Stimulated activated CD8-positive, alpha-beta memory T cell treated with anti-CD3 and anti-CD28 coated beads, Interleukin-7, amount 100 ng/mL, for 1 hour (primary cell): Measurements from ENCODE around the gene PLPP3.

Experiments used
- DNase-seq, 2 donors: peaks; one replicate each; pipeline ENCODE4 v3.0.0-alpha.2; 2020; ENCODE audit warnings: low read depth in 2 of 2

The PLPP3 gene

DNA sequence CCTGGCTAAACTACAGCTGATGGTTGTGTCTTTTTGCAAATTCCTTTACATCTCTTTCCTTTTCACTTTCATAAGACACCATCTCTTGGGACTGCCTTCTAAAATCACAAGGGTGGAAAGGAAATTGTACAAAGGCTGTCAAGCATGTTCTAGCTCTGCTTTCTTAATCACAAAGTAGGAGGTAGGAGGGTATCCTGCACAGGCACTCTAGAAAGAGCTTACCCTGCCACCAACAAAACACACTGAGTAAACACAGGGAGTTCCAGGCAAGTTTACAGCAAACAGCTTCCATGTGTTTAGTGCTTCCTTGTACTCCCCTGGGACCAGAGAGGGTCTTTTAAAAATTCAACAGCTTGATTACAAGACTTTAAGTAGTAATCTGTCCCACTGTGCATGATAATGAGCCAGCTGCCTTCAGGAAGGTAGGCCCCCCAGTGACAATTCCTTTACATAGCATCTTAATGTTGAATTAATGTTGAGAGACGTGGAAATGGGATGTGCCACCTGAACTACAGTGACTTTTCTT lies 2.4 kb downstream of the PLPP3 start:
- DNase-seq = no peak

DNA sequence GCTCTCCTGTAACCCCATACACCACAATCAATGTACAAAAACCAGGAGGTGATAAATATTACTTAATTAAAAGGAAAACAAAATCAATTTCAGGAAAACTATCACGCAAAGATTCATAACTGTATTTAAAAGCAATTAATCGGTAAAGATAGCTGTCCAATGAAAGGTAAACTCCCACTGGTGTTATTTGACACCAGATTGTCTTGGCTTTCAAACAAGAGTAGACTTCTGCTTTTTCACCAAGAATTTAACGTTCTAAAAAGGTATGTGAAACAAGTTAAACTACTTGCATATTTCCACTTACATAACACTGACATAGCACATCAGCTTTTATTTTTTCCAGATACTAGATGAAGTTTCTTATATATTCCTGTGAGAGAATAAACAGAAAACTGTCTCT lies 3.5 kb downstream of the PLPP3 start:
- no peak for DNase-seq

DNA sequence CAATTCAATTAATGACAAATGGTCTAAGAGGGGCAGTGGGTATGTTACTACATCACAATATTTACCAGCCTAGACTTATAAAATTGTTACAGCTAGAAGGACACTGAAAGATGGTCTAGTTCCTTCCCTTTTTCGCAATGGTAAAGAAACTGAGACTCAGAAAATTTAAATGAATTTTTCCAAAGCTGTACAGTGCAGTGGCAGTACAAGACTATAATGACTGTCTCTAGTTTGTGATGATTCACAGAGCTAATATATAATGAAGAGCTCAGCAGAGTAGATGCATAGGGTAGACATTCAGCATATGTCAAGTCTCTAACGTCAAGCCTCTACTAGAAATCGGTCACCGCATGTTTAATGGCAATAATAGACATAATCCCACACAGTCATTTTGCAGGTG lies 4.6 kb downstream of the PLPP3 start:
- DNase-seq = no peak

DNA sequence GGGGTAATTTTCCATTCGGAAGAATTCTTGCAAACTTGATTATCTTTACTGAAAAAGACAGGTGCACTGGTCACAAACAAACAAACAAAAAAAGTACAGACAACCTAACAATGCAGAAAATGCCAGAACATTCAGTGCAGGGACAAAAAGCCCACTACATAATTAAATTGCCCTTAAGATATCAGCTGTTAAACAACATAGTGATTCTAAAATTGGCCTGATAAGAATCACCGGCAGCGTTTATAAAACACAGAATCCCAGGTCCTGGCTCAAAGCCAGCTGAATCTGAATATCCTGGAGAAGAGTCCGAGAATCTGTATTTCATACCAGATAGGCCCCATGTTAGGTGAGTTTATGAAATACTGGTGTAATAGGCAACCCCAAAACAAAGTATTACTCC lies 6.1 kb downstream of the PLPP3 start:
- DNase-seq = no peak

DNA sequence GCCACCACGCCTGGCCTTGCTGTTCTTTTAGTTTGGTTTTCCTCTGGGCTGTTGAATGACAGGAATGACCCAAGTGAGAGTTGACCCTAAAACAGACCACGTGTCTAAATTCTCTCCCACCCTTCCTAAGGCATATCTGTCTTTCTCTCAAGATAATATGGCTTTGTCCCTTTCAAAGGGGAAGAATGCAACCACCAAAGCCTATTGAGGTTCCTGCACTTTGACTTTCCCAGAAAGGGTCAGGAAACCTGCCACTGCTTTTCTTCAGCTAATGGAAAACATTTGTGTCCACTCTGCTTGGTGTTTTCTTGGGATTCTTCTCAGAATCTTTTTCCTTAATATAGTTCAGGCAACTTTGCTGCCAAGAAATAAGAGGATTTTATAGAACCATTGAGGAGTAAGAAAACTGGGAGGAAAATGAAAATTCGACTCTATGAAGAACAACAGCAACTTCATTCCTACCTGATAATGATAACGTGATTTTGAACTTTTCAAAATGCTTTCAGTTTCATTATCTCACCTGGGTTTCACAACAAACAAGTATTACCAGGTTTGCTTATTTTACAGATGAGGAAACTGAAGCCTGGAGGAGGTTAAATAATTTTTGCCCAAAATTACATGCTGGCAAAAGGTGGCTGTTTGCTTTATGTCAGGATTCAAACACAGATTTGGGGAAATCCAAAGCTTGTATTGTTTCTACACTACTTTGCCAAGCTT lies 6.9 kb downstream of the PLPP3 start:
- DNase-seq = no peak

DNA sequence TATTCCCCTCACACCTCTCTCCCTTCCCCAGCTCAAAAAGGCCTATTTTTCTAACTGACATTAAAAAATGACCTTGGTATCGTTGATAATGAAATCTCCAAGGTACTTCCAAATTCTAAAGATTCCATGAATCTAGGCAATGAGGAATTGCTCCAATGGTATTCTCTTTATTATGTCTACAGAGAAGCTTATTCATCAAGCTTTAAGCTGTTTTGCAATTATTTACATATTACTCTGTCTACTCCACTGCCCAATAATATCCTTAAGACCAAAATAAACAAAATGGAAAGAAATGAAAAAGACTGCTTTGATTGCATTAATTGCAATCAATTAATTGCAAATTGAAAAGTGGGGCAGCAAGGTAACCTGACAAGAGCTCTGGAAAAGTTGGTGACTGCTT lies 7.9 kb downstream of the PLPP3 start:
- no peak for DNase-seq

DNA sequence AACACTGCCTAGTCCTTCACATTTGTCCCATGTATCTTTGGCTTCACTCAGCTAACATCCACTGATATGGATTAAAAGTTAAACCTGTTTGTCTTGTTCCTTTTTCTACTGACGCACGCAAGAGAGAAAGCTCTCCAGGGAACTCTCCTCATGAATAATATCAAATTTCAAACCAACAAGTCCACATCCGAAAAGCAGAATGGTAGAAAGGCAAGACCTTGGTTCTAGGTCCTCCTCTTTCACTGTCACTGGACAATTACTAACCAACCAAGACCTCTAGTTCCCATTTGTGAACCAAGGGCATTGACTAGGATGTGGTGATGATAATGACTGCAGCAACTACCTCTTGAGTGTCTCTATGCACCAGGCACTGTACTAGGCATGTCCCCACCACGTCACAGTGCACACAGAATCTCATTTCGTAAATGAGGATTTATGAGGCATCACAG lies 8.4 kb downstream of the PLPP3 start:
- no peak for DNase-seq

DNA sequence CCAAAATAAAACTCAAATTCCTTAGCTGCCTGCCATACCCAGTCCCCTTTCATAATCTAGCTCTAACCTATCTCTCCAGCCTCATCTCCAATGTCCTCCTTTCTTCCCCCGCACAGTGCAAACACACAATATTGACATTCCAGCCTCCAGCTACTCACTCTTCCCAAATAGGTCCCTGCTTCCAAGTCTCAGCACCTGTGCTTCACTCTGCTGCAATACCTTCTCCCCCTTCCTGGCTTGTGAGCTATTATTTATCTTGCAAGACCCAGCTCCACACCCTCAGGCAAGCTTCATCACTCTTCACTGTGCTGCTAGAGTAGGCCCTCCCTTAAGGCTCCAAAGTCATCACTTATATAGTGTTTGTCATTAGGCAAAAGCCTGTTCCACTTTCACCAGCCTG lies 9.7 kb downstream of the PLPP3 start:
- no peak for DNase-seq

DNA sequence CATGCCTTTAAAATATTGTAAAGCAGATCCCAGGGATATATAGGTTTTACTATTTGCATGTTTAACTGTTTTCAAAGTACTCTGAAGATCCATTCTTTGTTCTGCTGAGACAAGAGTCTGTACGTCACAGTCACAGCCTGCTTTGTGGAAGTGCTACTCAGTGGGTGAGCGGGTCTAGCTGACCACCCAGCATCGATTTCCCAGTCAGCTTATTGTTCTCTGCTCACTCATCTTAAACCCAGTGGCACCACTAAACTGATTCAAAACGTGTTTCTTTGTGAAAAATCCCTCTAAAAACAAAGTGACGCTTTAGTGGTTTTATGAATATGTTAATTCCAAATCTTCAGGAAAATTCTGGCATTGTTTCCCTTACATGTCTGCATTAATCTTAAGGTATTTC lies 12.4 kb downstream of the PLPP3 start:
- no peak for DNase-seq

DNA sequence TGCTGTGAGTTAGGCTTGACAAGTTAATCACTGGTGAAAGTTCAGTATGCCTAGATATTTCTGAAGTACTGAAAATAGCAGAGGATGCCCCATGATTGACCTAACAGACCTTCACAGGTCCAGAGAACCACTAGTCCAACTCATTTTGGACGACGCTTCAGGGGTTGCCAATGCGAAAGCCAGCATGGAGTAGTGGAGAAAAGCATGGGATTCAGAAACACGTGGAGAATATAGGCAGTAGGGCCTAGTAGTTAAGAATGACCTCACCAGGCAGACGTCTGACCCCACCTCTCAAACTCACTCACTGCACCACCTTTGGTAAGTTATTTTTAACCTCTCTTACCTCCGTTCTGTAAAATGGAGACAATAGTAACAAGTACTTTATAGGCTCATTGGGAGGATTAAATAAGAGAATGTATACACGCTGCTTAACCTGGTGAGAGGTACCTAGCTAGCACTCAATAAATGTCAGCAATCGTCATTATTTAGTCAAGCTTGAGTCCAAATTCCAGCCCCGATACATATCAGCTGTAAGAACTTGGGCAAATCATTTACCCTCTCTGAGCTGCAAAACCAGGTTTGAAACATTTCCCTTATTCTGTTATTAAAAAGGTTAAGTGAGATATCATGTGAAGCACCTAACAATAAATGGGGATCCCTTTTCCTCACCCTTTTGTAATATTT lies 13.2 kb downstream of the PLPP3 start:
- DNase-seq = no peak

DNA sequence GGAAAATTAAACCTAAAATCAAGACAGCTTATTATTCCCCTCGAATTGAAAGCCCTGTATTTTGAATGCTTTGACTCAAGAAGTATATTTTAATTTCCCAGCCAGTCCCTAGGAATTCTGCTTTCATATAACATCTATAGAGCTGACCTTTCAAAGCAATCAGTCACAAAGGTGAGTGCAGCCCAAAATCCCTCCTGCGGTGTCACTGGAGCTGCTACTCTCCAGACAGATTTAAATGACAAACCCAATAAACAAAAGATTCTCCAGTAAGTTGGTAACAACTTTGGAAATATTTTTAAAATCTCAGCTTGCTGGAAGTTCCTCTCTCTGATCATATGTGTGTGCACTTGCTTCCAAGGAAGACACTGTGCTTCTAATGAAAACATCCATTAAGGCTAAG lies 14.7 kb downstream of the PLPP3 start:
- DNase-seq = no peak

DNA sequence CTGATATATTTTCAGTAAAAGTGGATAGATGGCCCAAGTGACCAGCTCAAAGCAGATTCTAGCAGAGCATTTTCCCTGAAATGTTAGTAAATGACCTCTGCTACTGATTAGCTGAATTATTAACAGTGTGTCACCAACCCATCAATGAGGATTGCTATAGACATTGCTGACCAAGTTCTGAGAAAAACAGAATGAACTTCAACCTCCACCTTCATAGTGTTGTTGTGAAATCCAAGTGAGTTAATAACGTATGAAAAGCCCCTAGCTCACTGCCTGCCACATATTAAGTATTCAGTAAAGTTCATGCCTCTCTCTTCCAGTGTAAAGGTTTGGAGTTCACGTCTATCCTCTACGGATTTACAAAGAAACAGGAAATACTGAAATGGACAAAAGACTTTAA lies 15.8 kb downstream of the PLPP3 start:
- no peak for DNase-seq

DNA sequence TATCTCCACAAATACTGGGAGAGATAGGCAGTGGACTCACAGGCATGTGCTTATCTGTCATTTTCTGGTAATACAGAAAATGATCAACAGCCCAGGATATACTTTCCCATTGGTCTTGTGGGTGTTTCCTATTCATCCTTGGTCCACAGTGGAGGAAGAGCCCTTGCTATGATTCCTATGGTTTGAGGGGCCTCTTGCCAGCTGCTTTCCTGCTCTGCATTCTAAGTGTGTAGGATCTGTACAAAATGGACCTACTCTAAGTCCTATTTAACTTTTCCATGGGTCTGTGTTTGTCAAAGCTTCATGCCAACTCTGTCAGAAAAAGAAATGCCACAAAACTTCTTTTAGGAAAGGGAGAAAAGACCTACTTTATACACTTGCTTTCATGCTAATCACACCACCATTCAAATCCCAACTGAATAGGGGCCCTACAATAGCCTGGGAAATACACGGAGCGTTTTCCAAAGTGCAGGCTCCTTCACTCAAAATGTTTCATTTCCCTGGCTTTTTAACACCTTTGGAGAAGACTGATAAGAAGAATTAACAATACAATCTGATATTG lies 16.4 kb downstream of the PLPP3 start:
- DNase-seq = no peak

DNA sequence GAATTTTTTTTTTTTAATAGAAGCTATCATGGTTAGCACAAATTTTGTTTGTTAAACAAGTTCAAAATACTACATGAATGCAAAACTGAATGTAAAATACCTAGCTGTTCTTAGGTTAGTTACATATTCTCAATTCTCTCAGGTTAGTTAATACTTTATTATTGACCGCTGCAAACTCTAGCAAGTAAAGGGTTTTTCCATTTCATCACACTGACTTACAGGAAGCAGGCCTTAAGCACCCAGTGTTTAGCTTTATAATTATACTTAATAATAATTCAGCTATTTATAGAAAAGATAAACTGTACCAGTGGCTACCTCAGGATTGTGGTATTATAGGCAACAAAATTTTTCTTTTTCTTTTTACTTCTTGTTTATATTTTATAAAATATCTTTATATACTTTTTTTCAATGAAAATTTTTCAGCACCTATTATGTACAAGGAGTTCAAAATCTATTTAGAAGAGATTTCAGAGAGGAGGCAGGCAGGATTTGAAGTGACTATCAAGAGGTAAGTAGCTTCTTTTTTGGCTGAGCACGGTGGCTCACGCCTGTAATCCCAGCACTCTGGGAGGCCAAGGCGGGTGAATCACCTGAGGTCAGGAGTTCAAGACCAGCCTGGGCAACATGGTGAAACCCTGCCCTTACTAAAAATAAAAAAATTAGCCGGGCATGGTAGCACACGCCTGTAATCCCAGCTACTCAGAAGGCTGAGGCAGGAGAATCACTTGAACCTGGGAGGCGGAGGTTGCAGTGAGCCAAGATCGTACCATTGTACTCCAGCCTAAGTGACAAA lies 17.9 kb downstream of the PLPP3 start:
- no peak for DNase-seq

DNA sequence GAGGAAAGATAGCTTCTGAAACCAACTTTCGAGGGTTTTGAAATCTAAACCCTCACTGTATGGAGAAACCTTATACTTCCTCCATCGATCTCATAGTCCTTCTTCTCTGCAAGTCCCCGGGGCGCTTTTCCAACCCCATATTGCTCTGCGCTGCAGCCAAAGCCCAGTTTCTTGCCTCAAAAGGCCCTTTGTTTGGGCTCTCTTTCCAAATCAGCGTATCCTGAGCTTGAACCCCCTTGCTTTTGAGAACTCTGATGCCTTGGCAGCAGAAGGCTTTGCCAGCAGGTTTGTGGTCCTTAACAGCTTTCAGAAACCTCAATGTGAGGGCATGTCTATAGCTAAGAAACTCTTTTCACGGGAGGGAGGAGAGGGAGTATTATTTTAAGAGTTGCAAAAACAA lies 21.6 kb downstream of the PLPP3 start:
- DNase-seq = no peak

DNA sequence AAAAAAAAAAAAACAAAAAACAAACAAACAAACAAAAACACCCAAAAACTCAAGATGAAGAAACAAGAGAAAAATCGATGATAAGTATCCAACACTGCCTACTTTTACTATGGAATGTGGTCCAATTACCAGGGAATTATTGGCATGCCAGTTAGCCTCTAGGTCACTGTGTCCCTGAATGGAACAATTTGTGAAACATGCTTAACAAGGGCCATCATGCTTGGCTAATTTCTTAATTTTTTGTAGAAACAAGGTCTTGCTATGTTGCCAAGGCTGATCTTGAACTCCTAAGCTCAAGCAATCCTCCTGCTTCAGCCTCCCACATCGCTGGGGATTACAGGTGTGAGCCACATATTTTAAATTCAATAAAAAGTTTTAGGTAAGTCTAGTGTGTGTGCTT lies 23.9 kb downstream of the PLPP3 start:
- DNase-seq = no peak

DNA sequence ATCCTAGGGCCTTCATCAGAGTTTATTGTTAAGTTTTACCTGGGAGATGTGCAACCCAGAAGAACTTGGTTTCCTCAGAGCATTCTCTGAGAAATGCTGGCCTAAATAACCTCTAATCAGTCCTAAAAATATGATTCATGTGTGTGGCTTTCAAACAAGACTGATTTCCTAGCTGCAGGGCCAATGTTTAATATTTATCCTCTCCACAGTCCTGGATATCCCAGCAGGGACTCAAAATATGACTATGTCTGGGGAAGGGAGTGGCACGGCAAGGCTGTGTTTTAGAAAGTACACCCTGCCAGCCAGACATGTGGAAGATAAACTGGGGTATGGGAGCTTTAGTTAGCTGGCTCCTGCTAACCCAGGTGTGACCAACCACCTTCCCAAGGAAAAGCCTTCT lies 26.3 kb downstream of the PLPP3 start:
- no peak for DNase-seq

DNA sequence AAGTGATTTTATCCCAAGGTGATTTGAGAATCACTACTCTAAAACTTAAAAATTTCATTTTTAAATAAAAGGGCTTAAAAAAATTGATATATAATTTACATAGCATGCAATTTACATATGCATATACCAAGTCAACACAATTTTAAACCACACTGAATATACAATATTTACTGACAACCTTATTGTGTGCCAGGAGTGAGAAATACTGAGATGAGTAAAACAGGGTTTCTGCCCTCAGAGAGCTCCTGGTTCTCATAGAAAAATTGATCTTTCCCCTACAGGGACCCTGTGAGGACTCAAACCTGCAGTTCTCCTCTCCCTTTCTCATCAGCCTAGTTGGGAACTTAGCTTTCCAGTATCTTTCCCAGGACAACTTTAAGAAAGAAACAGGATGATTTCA lies 27.0 kb downstream of the PLPP3 start:
- no peak for DNase-seq

DNA sequence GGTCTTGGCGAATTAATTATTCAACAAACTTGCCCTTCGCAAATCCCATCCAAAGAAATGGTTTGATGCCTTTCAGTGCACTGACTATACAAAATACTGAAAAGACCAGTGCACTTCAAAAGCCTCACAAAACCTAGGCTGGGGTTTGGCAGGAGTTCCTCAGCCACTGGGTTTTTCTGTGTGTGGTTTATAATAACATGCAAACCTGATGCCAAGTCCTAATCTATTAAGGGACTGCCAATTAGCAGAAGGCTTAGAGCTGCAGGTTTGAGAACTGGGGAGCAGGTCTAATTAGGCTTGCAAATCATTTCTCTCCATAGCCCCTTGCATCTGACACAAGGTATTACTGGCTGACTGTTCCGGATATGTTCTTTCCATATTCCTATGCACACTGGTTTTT lies 27.7 kb downstream of the PLPP3 start:
- no peak for DNase-seq

DNA sequence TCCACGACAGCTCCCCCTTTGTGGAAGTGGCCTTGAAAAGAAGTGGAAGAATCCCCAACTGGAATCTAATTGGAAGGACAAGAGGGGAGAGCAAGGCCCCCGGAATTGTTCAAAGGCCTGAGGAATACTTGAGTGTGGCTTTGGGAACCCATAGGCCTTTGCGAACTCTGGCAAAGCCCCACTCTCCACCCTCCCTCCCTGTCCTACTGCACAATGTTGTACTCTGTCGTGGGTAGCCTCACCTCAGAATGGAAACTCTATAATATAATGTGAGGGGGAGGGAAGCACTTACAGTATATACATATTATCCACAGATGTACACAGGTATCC lies 28.5 kb downstream of the PLPP3 start:
- DNase-seq = no peak

DNA sequence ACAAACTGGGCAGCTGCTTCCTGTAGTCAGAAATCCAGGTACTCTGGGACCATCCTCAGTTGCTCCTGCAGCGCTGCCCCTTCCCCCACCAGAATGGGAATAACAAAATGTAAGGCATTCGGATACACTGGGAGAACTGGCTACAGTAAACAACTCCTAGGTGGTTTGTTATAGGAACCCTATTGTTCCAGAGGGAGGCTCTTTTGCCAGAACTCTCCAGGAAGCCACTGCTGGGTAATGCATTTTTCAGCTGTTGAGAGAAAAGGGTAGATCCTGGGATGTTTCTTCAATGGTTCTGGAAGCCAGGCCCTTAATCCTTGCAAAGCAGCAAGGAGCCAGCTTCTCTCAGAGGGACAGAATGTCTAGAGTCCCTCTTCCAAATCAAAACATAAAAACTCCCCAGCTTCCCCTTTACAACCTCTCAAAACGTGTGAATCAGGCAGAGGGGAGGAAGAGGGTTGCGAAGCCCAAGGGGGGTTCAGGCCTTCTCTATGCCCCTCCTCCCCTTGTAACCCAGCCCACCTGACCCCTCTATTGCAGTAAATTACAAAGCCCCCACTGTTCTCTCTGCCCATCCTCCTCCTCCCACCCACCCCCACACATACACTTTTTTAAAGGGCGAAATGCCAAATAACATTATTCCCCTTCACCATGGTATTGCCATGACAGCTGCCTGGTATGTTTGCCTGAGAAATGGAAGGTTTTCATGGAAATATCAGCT lies 29.1 kb downstream of the PLPP3 start:
- DNase-seq = no peak

DNA sequence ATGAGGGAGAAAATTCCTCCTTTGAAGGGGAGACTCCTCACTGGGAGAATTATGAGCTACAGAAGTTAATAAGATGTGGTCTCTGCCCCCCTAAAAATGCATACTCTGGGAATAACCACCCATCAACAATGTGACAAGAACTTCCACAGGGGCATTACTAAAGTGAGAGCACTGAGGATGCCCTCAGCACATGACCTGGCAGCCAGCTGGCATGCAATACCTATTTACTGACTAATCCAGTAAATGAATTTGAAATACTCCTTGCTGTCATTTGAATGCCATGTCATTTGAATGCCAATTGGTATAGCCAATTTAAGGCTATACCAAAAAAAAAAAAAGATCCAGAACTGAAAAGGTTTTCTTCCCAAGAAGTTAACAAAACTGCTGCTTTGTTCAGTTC lies 30.8 kb downstream of the PLPP3 start:
- no peak for DNase-seq
